Right kidney (tissue), 1 donor: ENCODE results near the gene ACSL6.

Experiments used
- DNase-seq: peaks from one replicate; pipeline ENCODE4 v3.0.0-alpha.2; 2016

Gene ACSL6

GRCh38 chr5:132046880-132047299 lies 35.4 kb upstream of the ACSL6 start:
- DNase-seq: no peak

- no peak for DNase-seq
Observed at GRCh38 chr5:132044207-132044606, 32.7 kb upstream of the ACSL6 start.

- no peak for DNase-seq
Observed at GRCh38 chr5:132037353-132037752, 25.9 kb upstream of the ACSL6 start.

- DNase-seq: no peak
Observed at GRCh38 chr5:132033122-132033521, 21.7 kb upstream of the ACSL6 start.

- DNase-seq: no peak
Observed at GRCh38 chr5:132032196-132032595, 20.7 kb upstream of the ACSL6 start.

GRCh38 chr5:132030610-132031009 lies 19.2 kb upstream of the ACSL6 start:
- no peak for DNase-seq

- DNase-seq: no peak
Observed at GRCh38 chr5:132029609-132030330, 18.3 kb upstream of the ACSL6 start.

GRCh38 chr5:132027027-132027426 lies 15.6 kb upstream of the ACSL6 start:
- no peak for DNase-seq

GRCh38 chr5:132026516-132027008 lies 15.1 kb upstream of the ACSL6 start:
- DNase-seq: no peak

GRCh38 chr5:132025403-132025971 lies 14.0 kb upstream of the ACSL6 start:
- DNase-seq: no peak

GRCh38 chr5:132024789-132025402 lies 13.4 kb upstream of the ACSL6 start:
- no peak for DNase-seq

- DNase-seq: no peak
Observed at GRCh38 chr5:132024117-132024435, 12.6 kb upstream of the ACSL6 start.

- no peak for DNase-seq
Observed at GRCh38 chr5:132023258-132024116, 12.0 kb upstream of the ACSL6 start.

- no peak for DNase-seq
Observed at GRCh38 chr5:132022737-132023136, 11.3 kb upstream of the ACSL6 start.

- no peak for DNase-seq
Observed at GRCh38 chr5:132021654-132022053, 10.2 kb upstream of the ACSL6 start.

GRCh38 chr5:132020568-132021339 lies 9.3 kb upstream of the ACSL6 start:
- no peak for DNase-seq

GRCh38 chr5:132019857-132020555 lies 8.5 kb upstream of the ACSL6 start:
- no peak for DNase-seq

GRCh38 chr5:132019337-132019736 lies 7.9 kb upstream of the ACSL6 start:
- DNase-seq: no peak

- no peak for DNase-seq
Observed at GRCh38 chr5:132017738-132018625, 6.5 kb upstream of the ACSL6 start.

GRCh38 chr5:132017316-132017715 lies 5.9 kb upstream of the ACSL6 start:
- DNase-seq: no peak
